ENCODE results near the gene G6PC3. TPM values are rescaled to one million over a fixed set of nuclear protein-coding genes. Genes with fewer than 3 reads are reported as not detected.

The G6PC3 gene
- total and polyA plus RNA-seq, 3 donors from 2014 or later, result 58.0 to 109 (median 85.5) TPM

DNA sequence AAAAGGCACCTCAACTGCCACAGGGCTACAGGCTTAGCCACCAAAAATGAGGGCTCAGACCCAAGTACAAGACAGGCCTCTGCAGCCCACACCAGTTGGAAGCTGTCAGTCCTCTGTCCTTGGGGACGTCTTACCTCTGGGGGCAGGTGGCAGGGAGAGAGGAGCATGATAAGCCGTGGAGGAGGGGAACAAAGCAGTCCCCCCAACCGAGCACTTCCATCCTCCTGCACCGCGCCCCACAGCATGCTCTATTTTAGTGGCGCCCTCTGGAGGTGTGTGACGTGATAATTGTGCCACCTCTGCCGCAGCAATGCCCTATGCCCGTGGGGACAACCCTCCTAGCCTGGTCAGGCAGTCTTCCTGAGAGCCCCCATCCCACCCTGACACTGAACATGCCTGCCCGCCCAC lies 13.6 kb downstream of the G6PC3 start:
- H3K27ac ChIP-seq, result no peak overlapping the region
- intact Hi-C loops (cut with DNase I; ENCODE audit: low total_unique reads), result no loop called here
- no peak overlapping the region for H3K4me3 ChIP-seq
- no peak for DNase-seq
- no peaks in the 10 kb centered on the region for H3K9me3 ChIP-seq
- peaks cover 8% of the 10 kb centered on the region for H3K4me1 ChIP-seq
- TF ChIP-seq POLR2A (IDR thresholded peaks at IDR 0.05) (no peak), CTCF (IDR thresholded peaks at IDR 0.05) (no peak)
- no peaks in the 10 kb centered on the region for H3K27me3 ChIP-seq
- 73 to 75% methylated on average over 10 of the region's 10 CpGs for WGBS, 2 donors
- no peaks in the 10 kb centered on the region for H3K36me3 ChIP-seq (ENCODE audit: low read depth, missing control alignments)

DNA sequence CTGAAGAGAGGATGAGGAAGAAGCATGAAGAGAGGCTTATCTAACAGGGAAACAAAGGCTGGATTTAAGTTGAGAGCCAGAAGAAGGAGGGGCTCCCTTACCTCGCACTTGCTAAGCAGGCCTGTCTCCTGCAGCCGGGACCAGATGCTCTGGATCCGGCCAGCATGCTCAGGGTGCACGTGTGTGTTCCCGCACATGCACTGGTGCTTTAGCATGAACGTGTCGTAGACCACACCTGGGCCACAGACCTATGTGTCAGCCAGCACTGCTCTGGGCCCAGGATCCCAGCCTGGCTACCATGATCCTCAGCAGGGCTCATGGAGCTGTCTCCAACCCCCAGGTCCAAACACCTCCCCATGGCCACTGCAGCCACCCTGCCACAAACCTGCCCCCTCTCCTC lies 14.4 kb downstream of the G6PC3 start:
- Histone ChIP-seq H3K4me1 (peaks cover 8% of the 10 kb centered on the region), H3K36me3 (ENCODE audit: low read depth, missing control alignments) (no peaks in the 10 kb centered on the region), H3K27me3 (no peaks in the 10 kb centered on the region), H3K9me3 (no peaks in the 10 kb centered on the region), H3K27ac (no peak overlapping the region), H3K4me3 (no peak overlapping the region)
- intact Hi-C loops (cut with DNase I; ENCODE audit: low total_unique reads), result no loop called here
- TF ChIP-seq POLR2A (IDR thresholded peaks at IDR 0.05) (no peak), CTCF (IDR thresholded peaks at IDR 0.05) (no peak)
- no peak for DNase-seq
- WGBS, 2 donors, result 88 to 93% methylated on average over 6 to 7 of the region's 7 CpGs

DNA sequence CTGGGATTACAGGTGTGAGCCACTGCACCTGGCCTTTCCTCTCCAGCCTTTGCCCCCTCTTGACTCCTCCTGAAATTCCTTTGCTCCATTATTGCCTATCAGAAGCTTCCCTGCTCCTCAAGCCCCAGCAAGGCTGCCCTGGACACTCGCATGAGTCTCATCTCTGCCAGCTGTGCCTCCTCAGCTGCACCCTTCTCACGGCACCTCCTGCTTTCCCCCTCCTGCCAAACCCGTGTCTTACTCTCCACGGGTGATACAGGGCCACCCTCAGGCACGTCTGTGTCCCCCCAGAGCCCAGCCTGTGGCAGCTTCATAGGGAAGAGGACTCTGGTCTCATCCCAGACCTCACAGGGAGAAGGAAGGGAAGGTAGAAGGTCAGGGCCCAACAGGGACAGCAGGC lies 15.4 kb downstream of the G6PC3 start:
- H3K4me1 ChIP-seq, result peaks cover 8% of the 10 kb centered on the region
- intact Hi-C loops (cut with DNase I; ENCODE audit: low total_unique reads), result no loop called here
- H3K4me3 ChIP-seq, result no peak overlapping the region
- no peaks in the 10 kb centered on the region for H3K27me3 ChIP-seq
- no peak overlapping the region for H3K27ac ChIP-seq
- no peak for TF ChIP-seq POLR2A (IDR thresholded peaks at IDR 0.05)
- no peak for TF ChIP-seq CTCF (IDR thresholded peaks at IDR 0.05)
- WGBS, 2 donors, result 74 to 87% methylated on average over 5 of the region's 5 CpGs
- H3K9me3 ChIP-seq, result no peaks in the 10 kb centered on the region
- H3K36me3 ChIP-seq (ENCODE audit: low read depth, missing control alignments), result no peaks in the 10 kb centered on the region
- DNase-seq, result no peak

DNA sequence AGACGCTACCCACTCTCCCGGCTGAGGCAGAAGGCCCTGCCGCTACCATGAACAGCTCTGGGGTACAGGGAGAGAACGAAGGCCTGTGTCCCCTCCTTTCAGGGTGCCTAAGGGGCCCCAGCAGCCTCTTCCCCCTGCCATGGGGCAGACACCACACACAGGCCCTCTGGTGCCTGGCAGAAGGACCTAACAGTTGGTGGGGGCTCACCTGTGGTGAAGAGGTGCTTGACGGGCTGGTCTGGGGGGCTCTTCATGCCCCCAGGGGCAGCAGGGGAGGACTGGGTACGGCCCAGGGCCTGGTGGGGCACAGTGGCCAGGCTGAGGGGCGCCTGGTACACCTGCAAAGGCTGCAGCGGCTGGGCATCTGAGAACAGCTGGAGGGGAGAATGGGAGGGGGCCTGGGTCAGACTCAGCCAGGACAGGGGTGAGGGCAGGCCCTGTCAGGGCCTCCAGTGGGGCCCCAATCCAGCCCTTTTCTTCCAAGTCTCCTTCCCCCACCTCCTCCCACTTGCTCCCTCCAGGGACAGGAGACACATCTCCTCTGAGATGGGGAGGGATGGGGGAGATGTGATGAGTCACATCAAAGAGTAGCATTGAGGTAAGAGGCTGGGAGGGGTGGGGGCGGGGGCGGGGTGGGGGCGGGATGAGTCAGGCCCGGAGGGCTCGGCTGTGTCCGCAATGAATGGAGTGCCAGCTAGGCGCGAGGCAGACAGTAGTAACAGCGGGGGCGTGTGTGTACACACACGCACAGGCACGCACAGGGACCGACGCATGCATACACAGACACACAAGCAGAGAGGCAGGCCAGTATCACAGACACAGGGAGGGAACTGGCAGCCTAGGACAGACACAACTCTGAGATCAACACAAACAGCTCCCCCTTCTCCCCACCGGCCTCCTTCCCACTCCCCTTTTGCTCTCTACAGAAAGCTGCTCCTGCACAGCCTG lies 16.1 kb downstream of the G6PC3 start:
- intact Hi-C loops (cut with DNase I; ENCODE audit: low total_unique reads), result no loop called here
- Histone ChIP-seq H3K9me3 (no peaks in the 10 kb centered on the region), H3K27ac (peak overlapping the region in 1 of 2 donors; percentile 39), H3K4me3 (no peak overlapping the region), H3K27me3 (no peaks in the 10 kb centered on the region), H3K4me1 (peaks cover 8% of the 10 kb centered on the region), H3K36me3 (ENCODE audit: low read depth, missing control alignments) (no peaks in the 10 kb centered on the region)
- DNase-seq, result peak; percentile 57
- no peak for TF ChIP-seq POLR2A (IDR thresholded peaks at IDR 0.05)
- TF ChIP-seq CTCF (IDR thresholded peaks at IDR 0.05), result no peak
- WGBS, 2 donors, result 48 to 51% methylated on average over 17 to 23 of the region's 23 CpGs
